Uterus (tissue), 4 donors: Measurements from ENCODE around the gene FAM200B. TPM values are rescaled to one million over a fixed set of nuclear protein-coding genes. Genes with fewer than 3 reads are reported as not detected.

Source experiments
- DNase-seq, 2 donors: peaks; one replicate each; pipeline ENCODE4 v3.0.0-alpha.2; 2019 to 2020
- H3K27ac ChIP-seq, 2 donors: fragments of 200-600 bp; sonication (generic); 1 replicate in 1 of 2; 2 replicates in 1 of 2; pipeline ENCODE4 v1.5.1; 2016 to 2018
- H3K27me3 ChIP-seq, 2 donors: fragments of 200-600 bp; sonication (generic); one replicate each; pipeline ENCODE4 v1.5.1; 2018 to 2019; ENCODE audit warnings: control low read depth in 1 of 2
- H3K36me3 ChIP-seq, 2 donors: fragments of 200-600 bp; sonication (generic); one replicate each; pipeline ENCODE4 v1.5.1; 2019; ENCODE audit warnings: control low read depth in 1 of 2
- H3K4me1 ChIP-seq, 2 donors: fragments of 200-600 bp; sonication (generic); one replicate each; pipeline ENCODE4 v1.5.1; 2018 to 2019; ENCODE audit warnings: control low read depth in 1 of 2
- H3K4me3 ChIP-seq, 2 donors: fragments of 200-600 bp; sonication (generic); 1 replicate in 1 of 2; 2 replicates in 1 of 2; pipeline ENCODE4 v1.5.1; 2018 to 2019; ENCODE audit warnings: mild to moderate bottlenecking in 1 of 2
- H3K9me3 ChIP-seq, 2 donors: fragments of 200-600 bp; sonication (generic); one replicate each; pipeline ENCODE4 v1.5.1; 2019; ENCODE audit warnings: control low read depth in 1 of 2
- CTCF ChIP-seq, 4 experiments: fragments of 200-600 bp in 2 of 4; fragments of 450-650 bp in 2 of 4; sonication (generic) in 2 of 4; IDR thresholded peaks; one replicate each; pipeline ENCODE4 v1.5.1; 2016 to 2019; ENCODE audit warnings: antibody characterized with exemption in 4 of 4, mild to moderate bottlenecking in 2 of 4, moderate library complexity in 1 of 4
- POLR2A ChIP-seq, 2 donors: fragments of 450-650 bp; IDR thresholded peaks; one replicate each; pipeline ENCODE4 v1.6.1; 2016; ENCODE audit warnings: antibody characterized with exemption in 2 of 2, mild to moderate bottlenecking in 1 of 2, moderate library complexity in 1 of 2
- intact Hi-C: fragments of 100-400 bp; cut with DNase I; formaldehyde crosslinking; loops from one replicate; pipeline ENCODE4 v1.15.1; 2023; ENCODE audit warnings: low total_unique reads
- total RNA-seq, 4 donors: library from RNA; depleted of rRNA in 3 of 4; stranded (reverse); fragments of >200 nt in 3 of 4; gene quantifications; one replicate each; pipeline versions ENCODE4 v1.1.0 to v1.2.4, GENCODE V29; 2014 to 2023
- donor health status: DM: yes; HTN: yes; CAD: no.

Gene FAM200B
- 100 to 1,000 TPM in 1 of 4 donors, 10 to 100 TPM in 3; 41.7 to 104 (median 54.8) TPM for total RNA-seq

GRCh38 chr4:15681372-15682241, at the start of gene FAM200B:
TSS of gene FAM200B (plus strand) at chr4:15681827. CDS start at chr4:15686978, 5,151 bp downstream.
- intact Hi-C loops: no loop called here
- peak; percentile 99 to 100 for DNase-seq
- H3K4me1 ChIP-seq: no peaks in the 10 kb centered on the region
- peak within 1 kb of the TSS; percentile 61 to 69 for H3K4me3 ChIP-seq
- no peaks in the 10 kb centered on the region for H3K9me3 ChIP-seq
- peak within 1 kb of the TSS; percentile 87 to 90 for H3K27ac ChIP-seq
- H3K27me3 ChIP-seq: no peaks in the 10 kb centered on the region
- no peaks in the 10 kb centered on the region for H3K36me3 ChIP-seq
- TF ChIP-seq CTCF (IDR thresholded peaks at IDR 0.05) (peak in 3 of 4 experiments; percentile 15 to 53 (median 38)), POLR2A (IDR thresholded peaks at IDR 0.05) (peak; percentile 73 to 80)

DNA sequence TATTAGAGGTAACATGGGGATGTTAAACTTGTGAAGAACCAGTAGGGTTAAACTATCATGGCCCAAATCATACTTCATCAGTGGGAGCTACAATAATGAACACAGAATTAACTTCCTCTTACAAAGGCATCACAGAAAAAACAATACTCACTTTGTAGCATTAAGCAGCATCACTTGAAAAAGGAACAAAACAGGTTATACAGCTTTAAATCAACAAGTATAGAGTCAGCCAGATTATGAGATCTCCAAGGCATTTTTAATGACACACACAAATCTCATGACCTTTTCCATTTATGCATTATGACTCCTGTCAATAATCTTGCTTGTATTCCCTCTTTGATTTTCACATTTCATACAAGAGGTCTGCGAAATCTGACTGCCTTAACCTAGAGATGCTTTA, 44.8 kb upstream of the FAM200B start:
- Histone ChIP-seq H3K4me3 (no peak overlapping the region), H3K36me3 (peaks cover 0 to 2% of the 10 kb centered on the region in 2 donors), H3K27ac (no peak overlapping the region), H3K9me3 (no peaks in the 10 kb centered on the region), H3K27me3 (no peaks in the 10 kb centered on the region), H3K4me1 (no peaks in the 10 kb centered on the region)
- DNase-seq: no peak
- intact Hi-C loops: no loop called here
- TF ChIP-seq CTCF (IDR thresholded peaks at IDR 0.05) (no peak), POLR2A (IDR thresholded peaks at IDR 0.05) (no peak)

DNA sequence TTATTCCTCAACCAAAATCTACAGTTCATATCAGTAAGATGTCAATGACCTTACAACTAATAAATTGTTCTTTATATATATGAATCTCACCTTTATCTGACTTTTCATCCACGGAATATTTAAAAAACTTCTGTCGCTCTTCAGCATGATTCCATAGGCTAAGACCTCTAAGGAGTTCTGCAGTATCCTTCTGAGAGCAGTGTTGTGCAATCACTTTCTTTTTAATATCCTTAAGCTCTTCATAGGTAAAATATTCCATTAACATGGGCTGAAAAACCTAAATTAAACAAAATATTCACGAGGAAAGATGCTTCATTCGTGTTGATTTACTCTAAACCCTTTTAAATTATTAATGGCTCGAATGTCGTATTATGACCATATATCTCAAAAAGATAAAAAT, 43.2 kb upstream of the FAM200B start:
- Histone ChIP-seq H3K27me3 (no peaks in the 10 kb centered on the region), H3K4me1 (peaks cover 0 to 3% of the 10 kb centered on the region in 2 donors), H3K27ac (no peak overlapping the region), H3K4me3 (no peak overlapping the region), H3K36me3 (peaks cover 0 to 2% of the 10 kb centered on the region in 2 donors), H3K9me3 (no peaks in the 10 kb centered on the region)
- DNase-seq: no peak
- intact Hi-C loops: no loop called here
- TF ChIP-seq CTCF (IDR thresholded peaks at IDR 0.05): no peak
- TF ChIP-seq POLR2A (IDR thresholded peaks at IDR 0.05): no peak

DNA sequence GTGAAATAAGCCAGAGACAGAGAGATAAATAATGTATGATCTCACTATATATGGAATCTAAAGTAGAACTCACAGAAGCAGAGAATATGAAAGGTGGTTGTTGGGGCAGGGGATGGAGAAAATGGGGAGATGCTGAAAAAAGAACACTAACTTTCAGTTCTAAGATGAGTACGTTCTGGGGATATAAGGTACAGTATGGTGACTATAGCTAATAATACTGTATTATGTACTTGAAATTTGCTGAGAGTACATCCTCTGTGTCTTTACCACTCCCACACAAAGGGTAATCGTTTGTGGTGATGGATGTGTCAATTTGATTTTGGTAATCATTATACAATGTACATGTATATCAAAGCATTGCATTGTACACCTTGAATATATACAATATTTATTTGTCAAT, 33.0 kb upstream of the FAM200B start:
- no peaks in the 10 kb centered on the region for H3K27me3 ChIP-seq
- H3K4me3 ChIP-seq: no peak overlapping the region
- no peak for TF ChIP-seq POLR2A (IDR thresholded peaks at IDR 0.05)
- no peak for TF ChIP-seq CTCF (IDR thresholded peaks at IDR 0.05)
- intact Hi-C loops: no loop called here
- H3K27ac ChIP-seq: no peak overlapping the region
- H3K4me1 ChIP-seq: peaks cover 5 to 9% of the 10 kb centered on the region in 2 donors
- DNase-seq: no peak
- H3K36me3 ChIP-seq: no peaks in the 10 kb centered on the region
- no peaks in the 10 kb centered on the region for H3K9me3 ChIP-seq

DNA sequence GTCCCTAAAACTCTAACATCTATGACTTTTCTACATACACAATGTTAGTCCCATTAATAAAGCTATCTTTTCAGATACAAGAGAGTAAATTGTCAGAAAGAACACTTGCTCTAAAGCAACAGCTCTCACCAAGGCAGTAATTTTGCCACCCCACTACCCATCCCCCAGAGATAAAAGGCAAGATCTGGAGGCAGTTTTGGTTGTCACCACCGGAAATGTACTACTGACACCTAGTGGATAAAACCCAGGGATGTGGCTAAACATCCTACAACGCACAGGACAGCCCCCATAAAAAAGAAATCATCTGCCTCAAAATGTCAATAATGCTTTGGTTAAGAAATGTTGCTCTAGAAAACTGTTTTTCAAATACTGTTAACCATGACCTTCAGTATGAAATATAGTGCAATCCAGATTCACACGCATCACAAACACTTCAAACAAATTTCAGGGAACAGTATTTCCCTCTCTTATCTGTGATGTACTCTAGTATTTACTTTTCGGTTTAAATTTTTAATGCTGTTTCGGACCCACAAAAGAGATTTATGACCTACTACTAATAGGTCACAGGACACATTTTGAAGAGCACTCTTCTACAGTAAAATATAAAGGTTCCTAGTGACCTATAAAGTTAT, 31.6 kb upstream of the FAM200B start:
- intact Hi-C loops: no loop called here
- TF ChIP-seq POLR2A (IDR thresholded peaks at IDR 0.05) (no peak), CTCF (IDR thresholded peaks at IDR 0.05) (peak; percentile 40 to 54 (median 54))
- no peaks in the 10 kb centered on the region for H3K27me3 ChIP-seq
- H3K4me3 ChIP-seq: no peak overlapping the region
- peaks cover 0 to 5% of the 10 kb centered on the region in 2 donors for H3K4me1 ChIP-seq
- no peaks in the 10 kb centered on the region for H3K9me3 ChIP-seq
- DNase-seq: peak in 1 of 2 donors; percentile 27
- no peaks in the 10 kb centered on the region for H3K36me3 ChIP-seq
- H3K27ac ChIP-seq: peak overlapping the region; percentile 31 to 100
